IMR-90 (cell line): ENCODE measurements around the gene CARMIL1. TPM values are rescaled to one million over a fixed set of nuclear protein-coding genes. Genes with fewer than 3 reads are reported as not detected.

Experiments
- ATAC-seq: fragments of 200-7000 bp; cut with Tn5 transposase; 2 replicates; pipeline ENCODE4 v1.9.1; 2020; ENCODE audit warnings: low read depth, mild to moderate bottlenecking, moderate library complexity
- BruUV-seq: library from RNA; stranded (reverse); fragments of 400-500 nt; replicated peaks from 2 replicates; lab custom pipeline; 2021; lab: Mats Ljungman, UMichigan
- CTCF ChIA-PET: fragments of 300-600 bp; formaldehyde crosslinking; extraction: SDS; loops from one replicate; lab custom pipeline; 2021; ENCODE audit warnings: antibody characterized with exemption; lab: Yijun Ruan, JAX
- POLR2A ChIA-PET: fragments of 300-600 bp; sonication (Branson Sonifier 250); formaldehyde crosslinking; loops from one replicate; lab custom pipeline; 2022; ENCODE audit warnings: antibody characterized with exemption; ENCODE audit not compliant: unreplicated experiment; lab: Charles Lee
- DNase-seq: peaks from one replicate; pipeline ENCODE4 v3.0.0; 2013
- H2AFZ ChIP-seq: replicated peaks from 2 replicates; pipeline ENCODE3; 2013; ENCODE audit warnings: low read length, mild to moderate bottlenecking; ENCODE audit not compliant: poor library complexity
- H2AK5ac ChIP-seq: 2 replicates; pipeline ENCODE4 v1.6.1; 2013; ENCODE audit warnings: low read depth, low read length, inconsistent platforms
- H2AK9ac ChIP-seq: replicated peaks from 2 replicates; pipeline ENCODE3; 2013; ENCODE audit warnings: mild to moderate bottlenecking, low read depth, low read length, moderate library complexity; ENCODE audit not compliant: poor library complexity
- H2BK120ac ChIP-seq: 2 replicates; pipeline ENCODE4 v1.6.1; 2013; ENCODE audit warnings: low read depth, low read length, inconsistent platforms
- H2BK15ac ChIP-seq: 3 replicates; pipeline ENCODE4 v1.6.1; 2013; ENCODE audit warnings: low read depth, low read length, inconsistent platforms
- H2BK20ac ChIP-seq: 2 replicates; pipeline ENCODE4 v1.6.1; 2013; ENCODE audit warnings: low read depth, mild to moderate bottlenecking, inconsistent platforms, low read length, moderate library complexity
- H2BK5ac ChIP-seq: 2 replicates; pipeline ENCODE4 v1.6.1; 2013; ENCODE audit warnings: mild to moderate bottlenecking, low read depth, low read length, inconsistent platforms; ENCODE audit not compliant: poor library complexity, severe bottlenecking
- H3K14ac ChIP-seq: replicated peaks from 2 replicates; pipeline ENCODE4 v1.6.1; 2013; ENCODE audit warnings: low read depth, low read length, inconsistent platforms
- H3K18ac ChIP-seq: 2 replicates; pipeline ENCODE4 v1.6.1; 2013; ENCODE audit warnings: low read depth, low read length, control low read depth
- H3K23ac ChIP-seq: 2 replicates; pipeline ENCODE4 v1.6.1; 2013; ENCODE audit warnings: low read depth, low read length, inconsistent platforms
- H3K27ac ChIP-seq: 2 replicates; pipeline ENCODE4 v1.5.1; 2013; ENCODE audit warnings: mild to moderate bottlenecking, control low read depth, low read length; ENCODE audit not compliant: insufficient read depth
- H3K27me3 ChIP-seq: 2 replicates; pipeline ENCODE4 v1.6.1; 2013; ENCODE audit warnings: low read length; ENCODE audit not compliant: control insufficient read depth, insufficient read depth
- H3K36me3 ChIP-seq: 2 replicates; pipeline ENCODE4 v1.6.1; 2013; ENCODE audit warnings: low read length, mixed read lengths; ENCODE audit not compliant: control insufficient read depth, insufficient read depth
- H3K4ac ChIP-seq: 2 replicates; pipeline ENCODE4 v1.6.1; 2013; ENCODE audit warnings: low read depth, low read length, inconsistent platforms
- H3K4me1 ChIP-seq: 2 replicates; pipeline ENCODE4 v1.6.1; 2013; ENCODE audit warnings: low read length, mixed read lengths; ENCODE audit not compliant: control insufficient read depth, insufficient read depth
- H3K4me2 ChIP-seq: 2 replicates; pipeline ENCODE4 v1.6.1; 2013; ENCODE audit warnings: low read depth, mild to moderate bottlenecking, control low read depth, low read length, moderate library complexity
- H3K4me3 ChIP-seq: 2 replicates; pipeline ENCODE4 v1.5.1; 2013; ENCODE audit warnings: low read depth, mild to moderate bottlenecking, control low read depth, low read length, moderate library complexity; ENCODE audit not compliant: insufficient read depth
- H3K56ac ChIP-seq: 2 replicates; pipeline ENCODE4 v1.6.1; 2013; ENCODE audit warnings: low read length, inconsistent platforms; ENCODE audit not compliant: insufficient read depth; ENCODE audit errors: extremely low read depth
- H3K79me1 ChIP-seq, 2 experiments: 2 replicates each; pipeline ENCODE4 v1.6.1; 2013; ENCODE audit warnings: low read length in 2 of 2, inconsistent platforms in 1 of 2, low read depth in 1 of 2
- H3K9ac ChIP-seq: 2 replicates; pipeline ENCODE4 v1.6.1; 2013; ENCODE audit warnings: low read depth, low read length, control low read depth
- H3K9me1 ChIP-seq: 2 replicates; pipeline ENCODE4 v1.6.1; 2013; ENCODE audit warnings: low read length, inconsistent platforms; ENCODE audit not compliant: insufficient read depth
- H3K9me3 ChIP-seq: 2 replicates; pipeline ENCODE4 v1.6.1; 2013; ENCODE audit warnings: low read length; ENCODE audit not compliant: control insufficient read depth, insufficient read depth
- H4K20me1 ChIP-seq: 2 replicates; pipeline ENCODE4 v1.6.1; 2013; ENCODE audit warnings: low read length, inconsistent platforms; ENCODE audit not compliant: insufficient read depth
- H4K5ac ChIP-seq: 2 replicates; pipeline ENCODE4 v1.6.1; 2013; ENCODE audit warnings: mild to moderate bottlenecking, low read depth, low read length, control low read depth
- H4K8ac ChIP-seq, 2 experiments: 2 replicates each; pipeline ENCODE4 v1.6.1; 2013; ENCODE audit warnings: low read depth in 2 of 2, low read length in 2 of 2, control low read depth in 1 of 2, inconsistent platforms in 1 of 2
- H4K91ac ChIP-seq: 2 replicates; pipeline ENCODE4 v1.6.1; 2013; ENCODE audit warnings: low read depth, low read length, inconsistent platforms; ENCODE audit not compliant: insufficient read depth
- BHLHE40 ChIP-seq: fragments of 150-350 bp; IDR thresholded peaks from 2 replicates; pipeline ENCODE4 v1.6.1; 2016; ENCODE audit warnings: mild to moderate bottlenecking, low read depth, low read length
- CEBPB ChIP-seq: IDR thresholded peaks from 2 replicates; pipeline ENCODE4 v1.6.1; 2012; ENCODE audit warnings: low read depth, low read length, improper control_type of control experiment
- CHD1 ChIP-seq: IDR thresholded peaks from 2 replicates; pipeline ENCODE4 v1.6.1; 2012; ENCODE audit warnings: low read depth, low read length, improper control_type of control experiment
- CTCF ChIP-seq: conservative IDR thresholded peaks from 2 replicates; pipeline ENCODE4 v1.5.1; 2012; ENCODE audit warnings: mild to moderate bottlenecking, low read depth, low read length, improper control_type of control experiment
- ELK1 ChIP-seq: fragments of 150-350 bp; IDR thresholded peaks from 2 replicates; pipeline ENCODE4 v1.6.1; 2016; ENCODE audit warnings: low read depth, mild to moderate bottlenecking, low read length, moderate library complexity, borderline replicate concordance
- FOS ChIP-seq: fragments of 150-350 bp; IDR thresholded peaks from 2 replicates; pipeline ENCODE4 v1.6.1; 2016; ENCODE audit warnings: low read depth, low read length
- MAFK ChIP-seq: IDR thresholded peaks from 2 replicates; pipeline ENCODE4 v1.6.1; 2012; ENCODE audit warnings: low read depth, low read length, improper control_type of control experiment
- MAZ ChIP-seq: IDR thresholded peaks from 2 replicates; pipeline ENCODE4 v1.6.1; 2012; ENCODE audit warnings: low read depth, mild to moderate bottlenecking, low read length, improper control_type of control experiment, moderate library complexity, borderline replicate concordance
- MXI1 ChIP-seq: IDR thresholded peaks from 2 replicates; pipeline ENCODE4 v1.6.1; 2012; ENCODE audit warnings: low read depth, mild to moderate bottlenecking, low read length, moderate library complexity, borderline replicate concordance
- NFE2L2 ChIP-seq: fragments of 150-350 bp; IDR thresholded peaks from 2 replicates; pipeline ENCODE4 v1.6.1; 2016; ENCODE audit warnings: low read depth, mild to moderate bottlenecking, low read length
- POLR2A ChIP-seq: IDR thresholded peaks from 2 replicates; pipeline ENCODE4 v1.6.1; 2012; ENCODE audit warnings: mild to moderate bottlenecking, low read depth, low read length
- RAD21 ChIP-seq: IDR thresholded peaks from 2 replicates; pipeline ENCODE4 v1.6.1; 2012; ENCODE audit warnings: low read length, improper control_type of control experiment
- RCOR1 ChIP-seq: IDR thresholded peaks from 2 replicates; pipeline ENCODE4 v1.6.1; 2012; ENCODE audit warnings: mild to moderate bottlenecking, low read length, improper control_type of control experiment; ENCODE audit not compliant: insufficient replicate concordance
- RFX5 ChIP-seq: IDR thresholded peaks from 2 replicates; pipeline ENCODE4 v1.8.0; 2012; ENCODE audit warnings: low read depth, mild to moderate bottlenecking, low read length, moderate library complexity
- SMC3 ChIP-seq: fragments of 150-350 bp; IDR thresholded peaks from 2 replicates; pipeline ENCODE4 v1.6.1; 2016; ENCODE audit warnings: low read depth, mild to moderate bottlenecking, antibody characterized with exemption, low read length, moderate library complexity
- USF2 ChIP-seq: fragments of 150-350 bp; IDR thresholded peaks from 2 replicates; pipeline ENCODE4 v1.6.1; 2017; ENCODE audit warnings: mild to moderate bottlenecking, antibody characterized with exemption, low read length, low read depth
- WGBS, 2 experiments: methylation state at CpG; one replicate each; pipeline versions ENCODE4 v1.1.5 to v1.1.7; 2013; ENCODE audit warnings: missing lambda C conversion rate in 2 of 2; ENCODE audit not compliant: insufficient read length in 1 of 2; ENCODE audit errors: extremely low coverage in 2 of 2; 5-methylcytosine and 5-hydroxymethylcytosine counted together
- dilution Hi-C: fragments of 300-500 bp; cut with HindIII; formaldehyde crosslinking; loops from one replicate; pipeline ENCODE4 v1.14.3; 2018; ENCODE audit warnings: low sequenced_read_pairs; ENCODE audit not compliant: unreplicated experiment
- in situ Hi-C: fragments of 300-500 bp; cut with MboI; formaldehyde crosslinking; loops from 3 replicates; pipeline ENCODE4 v1.14.3; 2019; ENCODE audit warnings: low sequenced_read_pairs, inconsistent platforms, mixed read lengths
- intact Hi-C: fragments of 100-400 bp; cut with micrococcal nuclease; formaldehyde crosslinking; loops from 2 replicates; pipeline ENCODE4 v1.10.0; 2022
- polyA plus RNA-seq, 3 experiments: library from polyadenylated mRNA; depleted of rRNA; stranded (reverse); fragments of >200 nt; gene quantifications; 2 replicates each; pipeline ENCODE4 v1.2.3, GENCODE V29; 2012; ENCODE audit warnings: low replicate concordance in 1 of 3
- total RNA-seq: library from RNA; depleted of rRNA; stranded (reverse); fragments of >200 nt; gene quantifications from 2 replicates; pipeline ENCODE4 v1.2.3, GENCODE V29; 2012

The CARMIL1 gene
- total and polyA plus RNA-seq, 2 of the 4 experiments (the other 2 are of a cell fraction), result 1.3 to 2.9 TPM

GRCh38 chr6:25342802-25343201, 63.6 kb downstream of the CARMIL1 start:
- ChIA-PET POLR2A (no interaction called here), CTCF (no interaction called here)
- no peak overlapping the region for H4K8ac ChIP-seq
- no peaks in the 10 kb centered on the region for H3K27me3 ChIP-seq
- no peaks in the 10 kb centered on the region for H3K36me3 ChIP-seq
- no peak overlapping the region for H3K4me3 ChIP-seq
- H2BK120ac ChIP-seq, result no peak overlapping the region
- no peak overlapping the region for H3K9ac ChIP-seq
- no peak overlapping the region for H2AFZ ChIP-seq
- intact Hi-C loops (no loop called here), in situ Hi-C loops (no loop called here), dilution Hi-C loops (no loop called here)
- H2BK15ac ChIP-seq, result no peak overlapping the region
- no peak overlapping the region for H3K23ac ChIP-seq
- ATAC-seq (peak; percentile 42), DNase-seq (peak; percentile 24)
- no peak overlapping the region for H2BK20ac ChIP-seq
- H2BK5ac ChIP-seq, result no peak overlapping the region
- BruUV-seq, result no TSS peak
- no peak overlapping the region; the same call in 1 of the 2 replicates for H3K14ac ChIP-seq
- no peak for TF ChIP-seq USF2
- no peak for TF ChIP-seq NFE2L2
- no peak for TF ChIP-seq SMC3
- no peak for TF ChIP-seq CEBPB
- TF ChIP-seq CHD1, result no peak
- TF ChIP-seq BHLHE40, result no peak
- TF ChIP-seq FOS, result no peak
- no peak for TF ChIP-seq CTCF
- TF ChIP-seq MAZ, result no peak
- TF ChIP-seq MXI1, result no peak
- no peak for TF ChIP-seq MAFK
- no peak for TF ChIP-seq RFX5
- TF ChIP-seq ELK1, result no peak
- TF ChIP-seq RCOR1, result no peak
- no peak for TF ChIP-seq RAD21
- TF ChIP-seq POLR2A, result no peak
- no peak overlapping the region for H3K4ac ChIP-seq
- H4K91ac ChIP-seq, result no peak overlapping the region
- H3K9me1 ChIP-seq, result peaks cover 3% of the 10 kb centered on the region; the same call in 1 of the 2 replicates
- no peaks in the 10 kb centered on the region for H4K20me1 ChIP-seq
- H3K79me1 ChIP-seq, result peaks cover 0 to 6% of the 10 kb centered on the region in 2 experiments; a peak in 1 of 4 replicates
- H3K4me1 ChIP-seq, result no peaks in the 10 kb centered on the region
- no peak overlapping the region for H3K27ac ChIP-seq
- H3K56ac ChIP-seq, result no peak overlapping the region
- H2AK9ac ChIP-seq, result no peak overlapping the region
- H3K4me2 ChIP-seq, result no peak overlapping the region
- WGBS, 2 experiments, result no CpG with 5 or more reads among the region's 4 CpGs
- H3K18ac ChIP-seq, result no peak overlapping the region
- H2AK5ac ChIP-seq, result no peak overlapping the region
- H4K5ac ChIP-seq, result no peak overlapping the region
- H3K9me3 ChIP-seq, result no peaks in the 10 kb centered on the region
